Gastroesophageal sphincter (tissue), 4 donors: ENCODE results near the gene CTRL. TPM values are rescaled to one million over a fixed set of nuclear protein-coding genes. Genes with fewer than 3 reads are reported as not detected.
A peak's percentile ranks its signal among the peaks of the same experiment; 100 is the strongest.

Source experiments
- ATAC-seq: fragments of 150-250 bp; one replicate; pipeline ENCODE4 v1.9.1; 2016; ENCODE audit warnings: mild to moderate bottlenecking, moderate library complexity
- H3K27ac ChIP-seq, 4 donors: fragments of 200-600 bp; sonication (generic) in 3 of 4; 1 replicate in 3 of 4; 2 replicates in 1 of 4; pipeline ENCODE4 v1.5.1; 2016 to 2019
- H3K27me3 ChIP-seq: fragments of 200-600 bp; sonication (generic); one replicate; pipeline ENCODE4 v1.5.1; 2019
- H3K36me3 ChIP-seq, 2 donors: fragments of 200-600 bp; sonication (generic); one replicate each; pipeline ENCODE4 v1.5.1; 2019; ENCODE audit warnings: control low read depth in 1 of 2
- H3K4me1 ChIP-seq, 3 donors: fragments of 200-600 bp; sonication (generic); 1 replicate in 2 of 3; 2 replicates in 1 of 3; pipeline ENCODE4 v1.5.1; 2016 to 2019; ENCODE audit warnings: control low read depth in 2 of 3
- H3K4me3 ChIP-seq, 2 donors: fragments of 200-600 bp; sonication (generic); one replicate each; pipeline ENCODE4 v1.5.1; 2019; ENCODE audit warnings: mild to moderate bottlenecking in 1 of 2, moderate library complexity in 1 of 2
- H3K9me3 ChIP-seq, 3 donors: fragments of 200-600 bp; sonication (generic); one replicate each; pipeline ENCODE4 v1.5.1; 2017 to 2019; ENCODE audit warnings: control low read depth in 2 of 3
- CTCF ChIP-seq, 4 experiments: fragments of 200-600 bp in 2 of 4; fragments of 450-650 bp in 2 of 4; sonication (generic) in 1 of 4; IDR thresholded peaks; one replicate each; pipeline ENCODE4 v1.5.1; 2017 to 2019; ENCODE audit warnings: antibody characterized with exemption in 4 of 4, mild to moderate bottlenecking in 2 of 4, moderate library complexity in 2 of 4
- EP300 ChIP-seq: sonication (generic); formaldehyde crosslinking; IDR thresholded peaks from one replicate; pipeline ENCODE4 v1.6.1; 2017; ENCODE audit warnings: antibody characterized with exemption, mild to moderate bottlenecking
- POLR2A ChIP-seq, 2 donors: fragments of 450-650 bp; IDR thresholded peaks; one replicate each; pipeline ENCODE4 v1.6.1; 2017; ENCODE audit warnings: antibody characterized with exemption in 2 of 2, mild to moderate bottlenecking in 2 of 2, moderate library complexity in 1 of 2
- POLR2AphosphoS5 ChIP-seq: sonication (generic); formaldehyde crosslinking; IDR thresholded peaks from one replicate; pipeline ENCODE4 v1.6.1; 2017; ENCODE audit warnings: antibody characterized with exemption
- WGBS, 2 donors: methylation state at CpG; one replicate each; pipeline ENCODE4 v1.1.5; 2018; ENCODE audit warnings: low coverage in 1 of 2; 5-methylcytosine and 5-hydroxymethylcytosine counted together
- total RNA-seq, 4 donors: library from RNA; depleted of rRNA; stranded (reverse); fragments of >200 nt; gene quantifications; one replicate each; pipeline ENCODE4 v1.1.0, GENCODE V29; 2016

CTRL gene
- total RNA-seq, 4 donors from 2014 or later: 1.2 to 5.0 TPM; not detected in 2

GRCh38 chr16:67886387-67886786 lies 45.3 kb downstream of the CTRL start:
- Histone ChIP-seq H3K4me1 (peaks cover 0 to 25% (median 8%) of the 10 kb centered on the region in 3 donors), H3K27ac (no peak overlapping the region), H3K4me3 (no peak overlapping the region), H3K9me3 (no peaks in the 10 kb centered on the region), H3K36me3 (peaks cover 0 to 44% of the 10 kb centered on the region in 2 donors), H3K27me3 (no peaks in the 10 kb centered on the region)
- 100% methylated on average over 1 of the region's 5 CpGs; no CpG with 5 or more reads in 1 of the 2 donors for WGBS, 2 donors
- TF ChIP-seq CTCF (IDR thresholded peaks at IDR 0.05) (no peak), POLR2AphosphoS5 (no peak), EP300 (no peak), POLR2A (IDR thresholded peaks at IDR 0.05) (no peak)
- no peak for ATAC-seq

DNA sequence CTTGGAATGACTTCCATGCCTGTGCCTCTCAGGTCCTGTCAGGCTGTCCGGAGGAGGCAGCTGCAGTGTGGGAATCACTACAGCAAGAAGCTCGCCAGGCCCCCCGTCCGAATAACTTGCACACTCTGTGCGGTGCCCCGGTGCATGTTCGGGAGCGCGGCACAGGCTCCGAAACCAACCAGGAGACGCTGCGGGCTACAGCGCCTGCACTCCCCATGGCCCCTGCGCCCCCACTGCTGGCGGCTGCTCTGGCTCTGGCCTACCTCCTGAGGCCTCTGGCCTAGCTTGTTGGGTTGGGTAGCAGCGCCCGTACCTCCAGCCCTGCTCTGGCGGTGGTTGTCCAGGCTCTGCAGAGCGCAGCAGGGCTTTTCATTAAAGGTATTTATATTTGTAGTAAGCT lies 45.7 kb downstream of the CTRL start:
- peaks cover 0 to 25% (median 8%) of the 10 kb centered on the region in 3 donors for H3K4me1 ChIP-seq
- no peak overlapping the region for H3K4me3 ChIP-seq
- H3K36me3 ChIP-seq: peaks cover 0 to 48% of the 10 kb centered on the region in 2 donors
- ATAC-seq: no peak
- no peak for TF ChIP-seq POLR2AphosphoS5
- no peak for TF ChIP-seq CTCF (IDR thresholded peaks at IDR 0.05)
- TF ChIP-seq POLR2A (IDR thresholded peaks at IDR 0.05): no peak
- no peak for TF ChIP-seq EP300
- WGBS, 2 donors: 60 to 100% methylated on average over 1 of the region's 19 CpGs
- no peaks in the 10 kb centered on the region for H3K27me3 ChIP-seq
- H3K27ac ChIP-seq: peak overlapping the region in 1 of 4 donors; percentile 83
- no peaks in the 10 kb centered on the region for H3K9me3 ChIP-seq

GRCh38 chr16:67885545-67885944 lies 46.1 kb downstream of the CTRL start:
- H3K36me3 ChIP-seq: peaks cover 0 to 53% of the 10 kb centered on the region in 2 donors
- no peaks in the 10 kb centered on the region for H3K9me3 ChIP-seq
- H3K27ac ChIP-seq: peak overlapping the region in 3 of 4 donors; percentile 61 to 83 (median 73)
- TF ChIP-seq CTCF (IDR thresholded peaks at IDR 0.05) (no peak), POLR2A (IDR thresholded peaks at IDR 0.05) (no peak)
- no peak overlapping the region for H3K4me3 ChIP-seq
- peaks cover 0 to 25% (median 8%) of the 10 kb centered on the region in 3 donors for H3K4me1 ChIP-seq
- WGBS, 2 donors: 95 to 100% methylated on average over 4 to 8 of the region's 12 CpGs
- H3K27me3 ChIP-seq: no peaks in the 10 kb centered on the region
- no peak for ATAC-seq

GRCh38 chr16:67884684-67885083 lies 47.0 kb downstream of the CTRL start, which contains the start of gene NRN1L:
NRN1L (plus strand) TSS chr16:67884885; CDS start chr16:67884904, 19 bp downstream.
- Histone ChIP-seq H3K36me3 (peaks cover 0 to 61% of the 10 kb centered on the region in 2 donors), H3K27me3 (no peaks in the 10 kb centered on the region), H3K4me3 (peak within 1 kb of the TSS in 1 of 2 donors; percentile 35), H3K27ac (peak within 1 kb of the TSS; percentile 43 to 83 (median 67)), H3K9me3 (no peaks in the 10 kb centered on the region), H3K4me1 (peaks cover 0 to 25% (median 8%) of the 10 kb centered on the region in 3 donors)
- TF ChIP-seq CTCF (IDR thresholded peaks at IDR 0.05) (no peak), EP300 (no peak), POLR2AphosphoS5 (peak; percentile 71), POLR2A (IDR thresholded peaks at IDR 0.05) (peak in 1 of 2 donors; percentile 38)
- ATAC-seq: peak; percentile 98
- 20% methylated on average over 1 of the region's 22 CpGs; no CpG with 5 or more reads in 1 of the 2 donors for WGBS, 2 donors

DNA sequence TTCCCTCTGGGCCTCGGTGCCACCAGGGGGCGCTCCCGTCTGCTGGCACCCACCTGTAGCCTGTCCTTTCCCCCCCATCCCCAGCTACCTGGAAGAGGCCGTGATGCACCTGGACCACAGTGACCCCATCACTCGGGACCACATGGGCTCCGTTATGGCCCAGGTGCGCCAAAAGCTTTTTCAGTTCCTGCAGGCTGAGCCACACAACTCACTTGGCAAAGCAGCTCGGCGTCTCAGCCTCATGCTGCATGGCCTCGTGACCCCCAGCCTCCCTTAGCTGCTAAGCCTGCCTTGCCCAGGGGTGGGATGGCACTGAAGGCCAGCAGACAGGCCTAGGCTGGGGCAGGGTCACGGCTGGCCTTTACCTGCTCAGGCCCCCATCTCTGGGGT lies 47.8 kb downstream of the CTRL start:
- H3K36me3 ChIP-seq: peaks cover 0 to 69% of the 10 kb centered on the region in 2 donors
- H3K4me1 ChIP-seq: peaks cover 0 to 25% (median 8%) of the 10 kb centered on the region in 3 donors
- no peaks in the 10 kb centered on the region for H3K9me3 ChIP-seq
- ATAC-seq: peak; percentile 56
- H3K4me3 ChIP-seq: no peak overlapping the region
- H3K27ac ChIP-seq: peak overlapping the region; percentile 16 to 83 (median 67)
- no peaks in the 10 kb centered on the region for H3K27me3 ChIP-seq
- TF ChIP-seq POLR2A (IDR thresholded peaks at IDR 0.05) (no peak), CTCF (IDR thresholded peaks at IDR 0.05) (peak in 3 of 4 experiments; percentile 71 to 93 (median 86)), POLR2AphosphoS5 (no peak), EP300 (no peak)
- 40% methylated on average over 5 of the region's 11 CpGs; no CpG with 5 or more reads in 1 of the 2 donors for WGBS, 2 donors
